Measurements from ENCODE around the gene SPRR5.

Gene SPRR5

GRCh38 chr1:152998476-152998875 is 51.5 kb downstream of the SPRR5 start:
- no peak for DNase-seq (ENCODE audit: low read depth, low spot score)
- TF ChIP-seq EZH2 (IDR thresholded peaks at IDR 0.05) (no peak), POLR2AphosphoS5 (IDR thresholded peaks at IDR 0.05; ENCODE audit: borderline replicate concordance, low read depth, low read length) (no peak), FOXP2 (optimal IDR thresholded peaks at IDR 0.05; ENCODE audit: control extremely low read depth, extremely low read length, insufficient read depth) (no peak)
- Histone ChIP-seq H3K27ac (no peak overlapping the region), H3K4me3 (no peak overlapping the region), H3K9me3 (ENCODE audit: low read depth, low read length) (no peaks in the 10 kb centered on the region), H3K9ac (ENCODE audit: insufficient read length) (no peak overlapping the region), H3K36me3 (ENCODE audit: insufficient read depth, low read length) (no peaks in the 10 kb centered on the region)

Measured in SK-N-MC (cell line).